Activated CD4-positive, alpha-beta T cell treated with anti-CD3 and anti-CD28 coated beads for 24 hours (primary cell): ENCODE results near the gene MED13L.

Experiments
- DNase-seq, 2 donors: peaks; one replicate each; pipeline ENCODE4 v3.0.0-alpha.2; 2020; ENCODE audit warnings: low read depth in 2 of 2

The MED13L gene

DNA sequence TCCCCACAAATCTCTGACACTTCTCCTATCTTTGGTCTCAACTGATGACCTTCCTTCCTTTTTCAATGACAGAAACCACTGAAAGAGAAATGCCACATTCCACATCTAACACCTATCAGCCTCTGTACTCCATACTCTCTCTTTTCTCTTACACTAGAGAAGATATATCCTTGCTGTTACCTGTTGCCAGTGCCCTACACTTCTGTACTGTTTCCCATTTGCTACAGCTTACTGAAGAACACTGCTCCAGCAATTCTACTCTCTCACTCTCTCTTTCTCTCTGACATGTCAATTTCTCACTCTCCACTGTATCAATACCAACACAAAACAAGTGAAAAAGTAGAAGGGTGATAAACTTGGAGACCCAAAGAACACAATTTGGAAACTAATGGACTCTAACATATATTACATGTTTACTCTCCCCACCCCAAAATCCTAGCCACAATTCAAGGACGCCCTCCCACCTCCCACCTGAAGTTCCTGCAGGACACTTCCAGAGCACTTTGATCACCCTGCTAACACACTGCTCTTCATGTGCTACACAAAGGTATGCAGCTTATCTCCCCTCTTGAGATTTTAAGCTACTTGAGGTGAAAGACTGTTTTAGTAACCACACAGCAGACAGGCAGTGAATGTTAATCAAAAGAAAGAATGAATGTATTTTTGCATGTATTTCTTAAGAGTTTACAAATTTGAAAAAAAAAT is 95.0 kb downstream of the MED13L start:
- no peak for DNase-seq

- DNase-seq = no peak
Measured at GRCh38 chr12:116180448-116180847, 97.0 kb downstream of the MED13L start.

- DNase-seq = no peak
Measured at GRCh38 chr12:116179384-116179783, 98.1 kb downstream of the MED13L start.

- no peak for DNase-seq
Measured at GRCh38 chr12:116177017-116177416, 100.5 kb downstream of the MED13L start.

DNA sequence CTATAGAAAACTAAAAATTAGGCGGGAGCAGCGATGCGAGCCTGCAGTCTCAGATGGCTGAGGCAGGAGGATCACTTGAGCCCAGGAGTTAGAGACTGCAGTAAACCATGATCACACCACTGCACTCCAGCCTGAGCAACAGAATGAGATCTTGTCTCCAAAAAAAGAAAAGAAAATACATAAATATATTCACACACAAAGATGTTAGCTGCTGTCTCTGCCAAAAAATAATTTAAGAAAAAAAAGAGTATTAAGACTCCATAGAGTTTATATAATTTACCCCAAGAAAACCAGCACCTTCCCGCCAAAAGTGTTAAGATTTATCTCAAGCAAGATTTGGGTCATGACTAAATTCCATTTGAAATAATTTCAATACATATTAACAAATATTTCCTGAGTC is 102.6 kb downstream of the MED13L start:
- DNase-seq = no peak

DNA sequence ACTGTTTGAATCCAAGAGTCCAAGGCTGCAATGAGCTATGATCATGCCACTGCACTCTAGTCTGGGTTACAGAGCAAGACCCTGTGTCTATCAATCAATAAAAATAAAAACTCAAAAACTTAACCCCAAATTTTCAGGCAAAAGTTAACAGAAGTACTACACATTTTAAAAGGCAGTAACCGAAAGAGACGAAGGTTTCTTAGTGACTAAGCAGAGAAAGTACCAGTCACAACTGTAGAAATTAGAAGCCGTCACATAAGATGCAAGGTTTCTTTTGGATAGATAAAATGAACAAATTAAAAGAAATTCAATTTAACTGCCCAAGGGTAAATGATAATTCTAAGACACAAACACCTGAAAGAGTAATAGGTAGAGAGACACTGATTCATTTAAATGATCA is 103.5 kb downstream of the MED13L start:
- DNase-seq = no peak

GRCh38 chr12:116172224-116172849 is 105.2 kb downstream of the MED13L start:
- peak; percentile 22 to 27 for DNase-seq

- no peak for DNase-seq
Measured at GRCh38 chr12:116171549-116171948, 105.9 kb downstream of the MED13L start.

- DNase-seq = no peak
Measured at GRCh38 chr12:116169071-116169470, 108.4 kb downstream of the MED13L start.

GRCh38 chr12:116166306-116166705 is 111.2 kb downstream of the MED13L start:
- DNase-seq = no peak

DNA sequence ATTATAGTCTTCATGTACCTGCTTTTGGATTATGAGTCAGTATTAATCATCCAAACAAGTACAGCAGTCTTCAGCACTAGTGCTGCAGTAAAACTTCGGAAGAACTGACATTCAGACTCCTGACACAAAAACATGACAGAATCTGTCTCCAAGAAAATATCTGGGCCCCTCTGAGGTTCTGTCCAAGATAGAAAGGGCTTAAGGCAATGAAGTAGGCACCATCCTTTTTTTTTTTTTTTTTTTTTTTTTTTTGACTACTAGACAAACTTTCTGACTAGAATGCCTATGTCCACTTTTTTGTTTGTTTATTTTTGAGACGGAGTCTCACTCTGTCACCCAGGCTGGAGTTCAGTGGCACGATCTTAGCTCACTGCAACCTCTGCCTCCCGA is 112.5 kb downstream of the MED13L start:
- DNase-seq = no peak

DNA sequence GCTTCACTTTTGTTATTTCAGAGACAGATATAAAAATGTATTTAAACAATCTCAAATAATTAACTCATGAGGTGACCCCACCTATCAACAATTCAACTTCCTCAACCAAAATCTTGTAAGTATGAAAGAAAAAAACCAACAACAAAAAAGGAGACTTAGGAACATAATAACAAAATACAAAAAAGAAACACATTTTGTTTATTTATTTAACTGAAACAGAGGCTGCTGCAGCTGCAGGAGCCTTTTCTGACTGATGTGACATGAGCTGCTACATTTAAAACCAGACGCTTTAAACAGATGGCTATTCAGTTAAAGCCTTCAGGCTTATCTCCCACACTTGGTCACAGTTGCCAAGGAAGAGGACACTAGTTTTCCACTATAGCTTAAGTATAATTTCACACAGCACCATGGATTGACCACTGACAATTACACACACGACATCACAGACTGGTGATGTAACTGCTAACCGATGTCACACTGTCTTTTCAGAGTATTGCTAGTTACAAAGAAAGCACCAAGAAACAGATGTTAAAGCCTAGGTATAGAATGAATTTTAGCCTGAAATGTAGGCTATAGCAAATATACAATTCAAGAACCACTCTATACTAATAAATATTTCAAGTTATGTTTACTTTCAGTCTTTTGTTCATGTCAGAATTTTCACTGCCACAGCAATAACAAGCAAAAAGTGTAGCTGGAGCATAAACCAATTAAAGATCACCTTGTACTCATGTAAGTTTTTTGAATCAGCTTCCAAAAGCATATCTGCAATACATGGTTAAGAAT is 113.0 kb downstream of the MED13L start:
- no peak for DNase-seq

DNA sequence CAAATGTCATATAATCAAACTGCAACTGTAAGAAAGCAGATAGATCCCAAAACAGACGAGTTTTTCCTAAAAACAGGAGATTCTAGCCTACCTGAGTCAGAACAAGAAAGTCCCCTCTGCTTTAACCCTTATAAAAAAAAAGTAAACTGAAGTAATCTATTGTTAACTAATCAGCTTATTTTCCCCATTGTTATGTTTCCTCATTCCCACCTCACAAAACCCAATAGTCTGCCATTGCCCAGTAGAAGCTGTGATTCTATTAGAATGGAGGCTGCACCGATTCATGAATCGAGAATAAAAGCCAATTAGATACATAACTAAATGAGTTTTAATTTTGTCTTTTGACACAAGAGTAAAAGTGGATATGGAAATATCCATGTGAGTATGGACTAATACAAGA is 115.4 kb downstream of the MED13L start:
- DNase-seq = no peak

DNA sequence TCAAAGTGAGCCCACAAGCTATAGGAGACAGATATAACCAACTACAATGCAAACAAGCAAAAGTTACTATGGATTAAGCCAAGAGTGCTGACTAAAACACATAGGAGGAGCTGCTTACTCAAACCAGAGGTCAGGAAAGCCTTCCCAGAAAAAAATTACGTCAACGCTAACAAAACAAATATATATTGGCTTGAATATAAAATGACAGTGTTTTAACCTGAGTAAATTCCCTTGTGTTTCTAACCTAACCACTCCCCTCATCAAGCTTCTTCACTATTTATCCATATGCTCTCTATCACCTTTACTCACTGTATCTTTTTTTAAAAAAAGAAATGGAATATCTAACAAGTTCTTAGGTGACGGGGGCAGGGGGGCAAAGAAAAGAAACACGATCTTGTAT is 115.9 kb downstream of the MED13L start:
- DNase-seq = no peak

DNA sequence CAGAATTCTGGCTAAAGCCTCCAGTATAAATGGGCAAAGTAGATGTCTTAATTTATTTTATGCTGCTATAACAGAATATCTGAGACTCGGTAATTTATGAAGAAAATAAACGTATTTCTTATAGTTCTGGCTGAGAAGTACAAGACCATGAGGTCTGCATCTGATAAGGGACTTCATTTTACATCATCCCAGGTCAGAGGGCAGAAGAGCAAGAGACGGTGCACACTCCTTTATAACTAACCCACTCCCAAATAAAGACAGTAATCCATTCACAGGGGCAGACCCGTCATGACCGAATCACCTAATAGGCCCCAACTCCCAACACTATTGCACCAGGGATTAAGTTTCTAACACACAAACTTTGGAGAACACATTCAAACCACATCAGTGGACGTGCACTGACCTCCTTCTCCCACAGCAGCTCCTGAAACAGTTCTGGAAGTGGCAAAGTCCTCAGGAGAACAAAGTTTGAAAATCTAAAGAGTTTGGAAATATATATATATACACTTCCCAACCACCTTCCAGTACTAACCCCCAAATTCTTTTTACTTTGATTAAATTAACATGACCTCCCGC is 116.5 kb downstream of the MED13L start:
- DNase-seq = no peak

GRCh38 chr12:116160231-116160630 is 117.3 kb downstream of the MED13L start:
- DNase-seq = no peak

GRCh38 chr12:116159593-116160200 is 117.8 kb downstream of the MED13L start:
- DNase-seq = no peak

- DNase-seq = no peak
Measured at GRCh38 chr12:116159175-116159574, 118.3 kb downstream of the MED13L start.

DNA sequence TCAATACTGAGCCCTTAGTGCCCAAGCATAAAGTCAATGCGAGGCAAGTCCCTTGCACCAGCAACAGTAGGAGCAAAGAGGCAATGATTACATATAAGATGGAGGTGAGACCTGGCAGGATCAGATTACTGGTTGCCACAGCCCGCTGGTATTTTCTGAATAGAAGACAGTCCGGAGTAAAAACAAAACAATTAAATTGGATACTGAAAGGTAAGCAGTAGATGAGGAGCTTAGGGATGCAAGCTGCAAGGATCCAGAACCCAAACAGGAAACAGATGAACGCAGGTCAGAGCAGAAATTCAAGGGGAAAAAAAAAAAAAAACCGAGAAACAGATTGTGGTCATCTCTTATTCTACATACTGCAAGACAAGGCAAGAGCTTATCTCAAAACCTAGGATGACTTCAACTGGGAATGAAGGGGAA is 119.6 kb downstream of the MED13L start:
- no peak for DNase-seq

DNA sequence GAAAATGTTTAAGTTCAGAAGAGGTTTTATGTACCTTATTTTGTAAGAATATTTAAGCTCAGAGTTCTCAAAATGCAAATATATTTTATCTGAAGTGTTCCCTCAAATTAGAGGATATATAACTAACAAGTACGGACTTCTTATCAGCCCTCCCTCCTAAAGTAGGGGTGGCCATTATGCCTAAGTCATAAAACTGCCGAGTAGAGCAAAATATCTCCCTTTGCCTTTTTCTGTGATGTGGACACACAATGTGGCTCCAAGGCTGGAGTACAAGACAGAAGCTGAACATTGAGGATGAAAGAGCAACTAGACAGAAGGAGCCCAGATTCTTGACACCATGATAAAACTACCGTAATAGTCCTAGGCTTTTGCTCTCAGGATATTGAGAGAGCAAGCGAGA is 120.9 kb downstream of the MED13L start:
- no peak for DNase-seq

DNA sequence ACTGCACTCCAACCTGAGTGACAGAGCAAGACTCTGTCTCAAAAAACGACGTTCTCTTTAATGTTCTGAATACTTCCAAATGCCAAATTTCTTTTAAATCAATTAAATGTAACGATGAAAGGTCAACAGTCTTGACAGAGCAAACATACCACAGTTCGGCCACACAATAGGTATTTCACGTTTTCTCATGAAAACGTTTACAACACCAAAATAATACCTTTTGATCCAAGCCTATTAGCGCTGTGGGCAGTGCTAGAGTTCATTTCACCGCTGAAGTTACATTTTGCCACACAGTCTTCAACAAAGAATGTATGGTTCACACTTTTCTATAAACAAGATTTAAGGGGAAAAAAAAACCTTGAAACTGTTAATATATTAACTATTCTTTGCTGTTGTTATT is 122.1 kb downstream of the MED13L start:
- no peak for DNase-seq

- no peak for DNase-seq
Measured at GRCh38 chr12:116153983-116154382, 123.5 kb downstream of the MED13L start.
